HuH-7 (cell line): ENCODE measurements around the gene TMPRSS4.

Experiments
- DNase-seq: peaks from one replicate; pipeline ENCODE4 v3.0.0; 2011; ENCODE audit warnings: low spot score

The TMPRSS4 gene

DNA sequence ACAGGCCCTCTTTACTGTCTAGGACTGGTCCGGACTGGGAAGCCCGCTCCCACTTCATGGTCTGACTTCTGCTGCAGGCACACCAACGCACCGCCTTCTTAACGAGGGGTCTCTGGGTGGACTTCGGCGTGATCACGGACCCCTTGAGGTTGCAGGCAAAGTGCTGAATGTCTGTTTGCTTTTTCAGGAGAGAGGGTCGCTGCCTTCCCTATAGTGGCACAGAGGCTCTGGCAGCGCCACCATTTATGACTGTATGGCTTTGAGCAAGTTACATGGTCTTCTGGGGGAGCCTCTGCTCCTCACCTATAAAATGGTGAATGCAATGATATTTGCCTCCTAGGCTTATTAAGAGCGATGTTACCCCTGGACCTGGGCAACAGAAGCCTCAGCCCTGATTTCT lies 77.1 kb downstream of the TMPRSS4 start:
- no peak for DNase-seq

DNA sequence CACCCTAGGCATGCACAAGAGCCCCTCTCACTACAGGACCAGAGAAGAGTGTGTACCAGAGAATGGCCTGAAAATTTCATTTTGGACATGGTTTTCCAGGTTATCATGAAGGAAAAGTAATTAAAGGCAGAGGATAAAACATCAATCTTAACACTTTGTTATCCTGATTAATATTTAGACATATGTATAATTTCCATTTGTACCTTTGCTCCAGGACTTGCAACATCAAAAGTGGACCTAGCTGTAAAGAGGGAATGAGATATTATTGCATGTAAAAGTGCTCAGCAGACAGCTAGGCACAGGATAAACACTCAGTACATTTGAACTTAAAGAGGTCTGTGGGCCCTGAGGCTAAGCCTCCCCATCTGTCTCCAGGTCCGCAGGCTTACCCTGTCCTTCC lies 77.8 kb downstream of the TMPRSS4 start:
- DNase-seq: no peak

DNA sequence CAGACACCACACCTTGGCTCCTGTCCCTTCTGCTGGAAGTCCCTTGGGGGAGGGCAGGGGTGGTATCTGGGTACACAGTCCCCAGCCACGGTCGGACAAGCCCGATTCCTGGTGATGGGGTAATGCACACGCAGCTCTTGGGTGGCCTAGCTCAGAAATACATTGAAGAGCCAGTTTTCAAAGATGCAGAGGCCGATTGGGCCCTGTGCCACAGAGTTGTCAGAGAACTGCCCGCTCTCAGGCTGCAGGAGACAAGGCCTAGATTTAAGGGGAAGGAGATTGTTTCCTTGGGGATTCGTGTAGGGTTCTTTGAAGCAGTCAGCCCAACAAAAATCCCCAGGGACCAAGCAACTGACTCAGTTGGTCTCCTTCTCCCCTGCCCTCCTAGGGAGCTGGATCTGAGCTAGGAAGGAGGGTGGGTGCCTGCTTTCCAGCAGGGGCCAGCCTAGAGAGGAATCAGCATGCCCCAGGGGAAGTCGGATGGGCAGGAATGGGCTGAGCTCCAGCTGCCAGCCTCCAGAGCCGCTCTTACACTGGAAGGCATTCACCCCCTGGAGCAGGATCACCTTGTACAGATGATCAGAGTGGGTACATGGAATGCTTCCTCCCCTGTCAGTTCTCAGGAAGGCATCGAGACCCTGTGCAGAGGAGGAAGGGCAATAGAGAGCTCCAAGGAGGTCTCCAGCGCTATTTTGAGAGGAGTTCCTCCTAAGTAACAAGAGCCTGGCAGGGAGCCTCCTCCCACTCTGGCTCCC lies 79.1 kb downstream of the TMPRSS4 start:
- DNase-seq: no peak

DNA sequence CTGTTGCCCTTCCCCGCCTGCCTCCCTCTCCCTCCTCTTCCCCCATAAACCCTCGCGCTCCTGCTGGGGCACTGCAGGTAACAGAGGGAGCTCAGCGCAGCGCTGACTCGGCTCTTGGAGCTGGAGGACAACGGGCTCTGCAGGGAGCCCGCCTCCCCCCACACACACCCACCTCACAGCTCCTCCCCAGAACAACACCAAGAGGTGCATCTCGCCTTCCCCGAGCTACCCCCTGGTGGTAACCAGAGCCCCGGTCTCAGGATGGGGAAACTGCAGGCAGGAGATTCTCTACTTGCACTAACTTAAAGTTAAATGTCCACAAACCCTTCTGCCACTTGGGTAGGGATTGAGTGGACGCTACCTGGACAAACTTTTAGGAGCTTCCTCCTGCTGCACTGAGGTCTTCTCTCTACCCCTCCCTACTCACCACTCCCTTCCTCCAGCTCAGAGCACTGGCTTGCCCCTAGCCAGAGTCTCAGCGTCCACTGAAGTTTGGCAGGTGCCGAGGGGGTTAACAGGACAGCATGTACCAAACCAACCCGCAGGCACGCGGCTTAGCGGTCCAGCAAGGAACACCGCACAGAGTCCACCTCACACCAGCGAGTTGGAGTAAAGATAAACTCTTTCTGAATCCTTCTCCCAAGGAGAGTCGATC lies 79.8 kb downstream of the TMPRSS4 start:
- DNase-seq: peak; percentile 70

DNA sequence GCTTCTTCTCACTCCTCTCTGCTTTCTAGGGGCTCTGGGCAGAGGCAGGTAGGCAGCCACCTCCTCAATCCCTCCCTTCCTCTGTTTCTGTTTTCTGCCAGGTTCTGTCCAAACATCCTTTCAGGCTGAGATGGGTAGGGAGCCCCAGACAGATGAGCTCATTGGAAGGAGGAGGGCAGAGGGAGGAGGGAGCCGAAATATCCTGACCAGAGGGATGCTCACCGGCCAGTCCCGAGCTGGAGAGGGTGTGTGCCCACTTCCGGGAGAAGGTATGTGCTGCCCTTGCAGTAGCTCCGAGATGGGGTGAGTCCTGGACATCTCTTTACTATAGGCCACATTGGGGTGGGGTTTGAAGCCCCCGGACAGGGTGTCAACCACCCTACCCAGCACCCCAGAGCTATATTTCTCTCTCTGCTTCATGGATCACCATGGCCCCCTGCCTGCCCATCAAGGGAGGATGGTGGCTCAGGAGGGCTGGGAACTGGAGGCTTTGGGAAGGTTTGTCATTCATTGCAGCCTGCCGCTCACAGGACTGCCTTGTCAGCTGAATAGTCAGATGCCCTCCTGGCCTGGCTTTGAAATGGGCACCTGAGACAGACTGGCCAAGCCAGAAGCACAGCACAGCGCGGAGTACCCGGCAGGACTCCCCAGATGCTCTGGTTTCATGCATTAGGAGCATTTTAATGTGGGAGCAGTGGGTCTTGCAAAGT lies 80.5 kb downstream of the TMPRSS4 start:
- no peak for DNase-seq

DNA sequence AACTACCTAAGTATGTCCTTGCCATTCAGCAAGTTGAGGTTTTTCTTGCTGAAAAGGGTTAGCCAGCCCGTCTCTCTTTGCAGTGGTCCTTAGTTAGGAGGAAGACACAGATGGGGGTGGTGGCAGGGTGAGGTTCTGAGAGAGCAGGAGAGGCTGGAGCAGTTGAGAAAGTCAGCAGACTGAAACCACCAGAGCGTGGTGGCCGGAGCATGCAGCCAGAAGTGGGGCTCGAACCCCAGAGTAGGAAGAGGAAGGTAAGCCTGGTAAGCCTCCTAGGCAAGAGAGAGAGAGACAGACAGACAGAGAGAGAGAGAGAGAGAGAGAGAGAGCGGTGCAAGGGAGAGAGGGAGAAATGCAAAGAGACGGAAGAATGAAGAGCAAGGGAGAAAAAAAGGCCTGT lies 84.9 kb downstream of the TMPRSS4 start:
- DNase-seq: no peak

DNA sequence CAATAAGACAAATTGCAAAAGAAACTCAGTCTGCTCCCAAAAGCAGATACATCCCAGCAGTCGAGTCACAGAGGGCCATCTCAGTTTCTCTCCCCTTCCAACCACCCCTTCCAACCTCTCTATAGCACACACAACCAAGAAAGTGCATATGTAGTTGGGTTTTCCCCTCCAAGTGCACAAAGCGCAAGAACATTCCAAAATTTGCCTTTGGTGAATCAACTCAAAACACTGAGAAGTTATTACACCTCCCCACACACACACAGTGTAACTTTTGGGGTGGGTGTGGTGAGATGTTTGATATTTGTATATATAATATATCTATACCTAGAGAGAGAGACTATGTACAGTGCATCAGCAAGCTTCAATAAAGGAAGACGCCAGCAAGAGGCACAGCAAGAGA lies 86.0 kb downstream of the TMPRSS4 start:
- DNase-seq: no peak

DNA sequence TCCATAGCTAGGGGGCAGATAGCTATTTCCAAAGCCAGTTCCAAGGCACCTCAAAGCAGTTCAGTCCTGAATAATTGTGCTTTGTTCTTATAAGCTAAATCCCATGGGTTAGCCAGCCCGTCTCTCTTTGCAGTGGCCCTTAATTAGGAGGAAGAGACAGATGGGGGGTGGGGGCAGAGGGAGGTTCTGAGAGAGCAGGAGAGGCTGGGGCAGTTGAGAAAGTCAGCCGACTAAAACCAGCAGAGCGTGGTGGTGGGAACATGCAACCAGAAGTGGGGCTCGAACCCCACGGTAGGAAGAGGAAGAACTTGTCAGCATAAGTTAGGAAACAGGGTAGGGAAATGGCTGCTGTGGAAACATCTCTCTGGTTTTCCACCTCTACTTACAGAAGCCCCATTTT lies 86.6 kb downstream of the TMPRSS4 start:
- no peak for DNase-seq

DNA sequence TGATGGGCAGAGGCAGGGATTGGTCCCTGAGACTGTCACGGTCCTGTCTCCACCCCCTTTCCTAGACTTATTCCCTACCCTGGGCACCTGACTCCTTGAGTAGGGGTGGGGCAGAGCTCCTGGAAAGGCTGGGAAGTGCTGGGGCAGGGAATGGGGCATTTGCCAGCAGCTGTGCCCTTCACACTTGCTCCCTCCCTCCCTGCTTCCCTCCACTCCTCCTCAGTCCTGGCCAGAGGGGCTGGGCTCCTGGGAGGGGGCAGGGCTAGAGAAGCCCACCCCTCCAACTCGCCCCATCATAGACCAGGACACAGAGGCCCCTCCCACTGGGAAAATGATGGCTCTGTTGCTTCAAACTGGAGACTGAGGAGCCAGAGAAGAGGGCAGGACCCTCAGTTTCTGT lies 88.0 kb downstream of the TMPRSS4 start:
- DNase-seq: no peak

DNA sequence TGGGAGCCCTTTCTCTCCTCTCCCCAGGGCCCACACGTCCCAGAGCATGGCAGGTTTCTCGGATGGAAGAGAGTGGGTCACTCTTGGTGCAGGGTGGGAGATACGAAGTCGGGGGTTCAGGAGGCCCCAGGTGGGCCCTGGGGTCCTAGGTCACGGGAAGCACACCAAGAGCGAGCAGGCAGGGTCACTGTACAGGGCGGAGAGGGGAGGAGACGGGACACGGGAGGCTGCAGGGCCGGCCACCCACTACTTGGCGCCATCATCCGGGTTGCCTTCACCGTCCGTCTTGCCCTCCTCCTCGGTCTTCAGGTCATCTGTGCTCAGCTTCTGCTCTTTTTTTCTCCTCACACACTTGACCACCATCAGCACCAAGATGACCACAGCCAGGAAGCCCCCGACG lies 89.8 kb downstream of the TMPRSS4 start:
- DNase-seq: no peak

DNA sequence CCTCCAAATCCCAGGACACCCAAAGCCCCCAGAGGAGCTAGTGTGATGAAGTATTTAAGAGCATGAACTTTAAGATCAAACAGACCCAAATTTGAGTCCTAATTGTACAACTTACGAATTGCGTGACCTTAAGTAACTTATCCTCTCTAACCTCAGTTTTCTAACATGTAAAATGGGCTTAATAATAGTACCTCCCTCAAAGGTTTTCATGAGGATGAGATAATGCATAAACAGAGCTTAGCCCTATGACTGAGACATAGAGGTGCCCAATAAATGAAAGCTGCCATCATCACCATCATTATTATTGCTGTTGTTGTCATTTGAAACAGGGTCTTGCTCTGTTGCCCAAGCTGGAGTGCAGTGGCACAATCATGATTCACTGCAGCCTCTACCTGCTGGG lies 90.4 kb downstream of the TMPRSS4 start:
- DNase-seq: no peak

DNA sequence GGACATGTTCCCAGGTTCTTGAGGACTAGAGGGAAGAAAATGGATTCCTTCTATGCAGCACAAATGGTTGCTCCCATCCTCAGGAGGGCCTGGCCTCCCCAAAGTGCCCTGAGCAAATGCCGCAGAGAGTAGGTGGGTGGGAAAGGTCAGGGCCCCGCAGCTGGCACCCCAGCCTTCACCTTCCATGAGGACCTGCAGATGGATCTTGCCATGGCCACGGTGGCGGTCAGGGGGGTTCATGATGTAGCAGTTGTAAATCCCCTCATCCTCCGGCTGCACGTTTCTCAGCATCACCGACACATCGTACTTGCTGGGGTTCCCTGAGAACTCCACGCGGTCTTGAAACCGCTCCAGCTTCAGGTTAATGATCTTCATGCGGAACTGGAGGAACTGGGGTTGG lies 91.0 kb downstream of the TMPRSS4 start:
- DNase-seq: no peak

DNA sequence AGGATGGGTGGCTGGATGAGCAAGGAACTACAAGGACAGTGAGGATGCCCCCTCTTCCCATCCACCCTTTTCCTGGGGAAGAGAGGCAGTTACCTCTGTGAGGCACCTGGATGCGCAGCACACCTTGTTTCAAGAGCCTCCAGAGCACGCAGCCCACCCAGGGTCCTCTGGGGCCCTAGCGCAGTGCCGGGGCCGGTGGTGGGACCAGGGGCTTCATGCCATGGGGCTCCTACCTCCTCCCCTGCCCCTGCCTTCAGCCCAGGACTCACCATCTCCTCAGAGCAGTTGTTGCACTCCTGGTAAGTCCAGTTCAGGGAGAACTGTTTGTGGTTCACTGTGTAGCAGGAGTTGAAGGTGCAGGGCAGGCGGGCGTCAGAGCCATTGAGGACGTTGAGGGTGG lies 91.4 kb downstream of the TMPRSS4 start:
- no peak for DNase-seq

DNA sequence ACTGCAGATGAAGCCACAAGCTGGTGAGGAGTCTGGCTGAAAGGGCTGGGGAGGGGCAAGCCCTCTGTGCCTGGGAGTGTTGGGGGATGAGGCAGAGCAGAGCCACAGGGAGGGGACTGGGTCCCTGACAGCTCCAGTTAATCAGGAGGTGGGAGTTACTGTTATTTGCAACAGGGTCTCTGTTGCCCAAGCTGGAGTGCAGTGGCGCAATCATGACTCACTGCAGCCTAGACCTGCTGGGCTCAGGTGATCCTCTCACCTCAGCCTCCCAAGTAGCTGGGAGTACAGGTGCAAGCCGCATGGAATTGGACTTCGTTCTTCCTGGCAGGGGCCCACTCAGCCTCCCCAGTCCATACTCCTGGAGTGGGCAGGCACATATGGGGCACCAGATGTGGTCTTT lies 91.9 kb downstream of the TMPRSS4 start:
- no peak for DNase-seq

DNA sequence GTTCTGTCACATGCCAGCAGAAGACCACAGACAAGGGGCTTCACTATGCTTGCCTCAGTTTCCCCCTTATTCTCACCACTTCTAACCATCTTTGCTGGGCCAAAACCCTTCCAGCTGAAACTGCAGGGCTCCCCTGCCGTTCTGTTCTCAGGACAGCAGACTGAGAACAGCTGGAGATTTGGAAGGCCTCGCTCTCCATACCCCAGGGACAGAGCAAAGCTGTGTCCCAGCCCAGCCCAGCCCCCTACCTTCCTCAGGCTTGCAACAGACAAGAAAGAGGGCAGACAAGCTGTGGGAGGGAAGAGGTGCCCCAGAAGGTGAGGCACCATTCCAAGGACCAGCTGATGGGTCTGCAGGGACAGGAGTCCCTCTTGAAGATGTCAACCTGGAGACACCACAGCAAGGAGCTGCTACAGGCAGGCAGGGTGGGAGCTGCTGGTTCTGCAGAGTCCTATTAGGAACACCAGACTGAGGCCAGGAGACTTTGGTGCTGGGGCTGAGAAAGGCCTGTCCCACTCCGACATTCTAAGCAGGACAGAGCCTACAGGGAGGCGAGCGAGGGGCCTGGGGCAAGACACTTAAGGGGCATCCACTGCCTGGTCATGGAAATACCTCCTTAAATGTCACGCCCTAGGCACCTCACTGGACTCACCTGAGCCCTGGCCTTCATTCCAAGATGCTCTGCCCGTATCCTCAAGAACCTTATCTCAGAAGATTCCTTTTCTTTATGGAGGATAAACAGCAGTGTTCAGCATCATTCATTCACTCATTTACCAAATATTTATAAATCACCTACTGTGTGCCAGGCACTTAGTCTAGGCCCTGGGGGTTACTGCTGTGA lies 92.6 kb downstream of the TMPRSS4 start:
- no peak for DNase-seq

DNA sequence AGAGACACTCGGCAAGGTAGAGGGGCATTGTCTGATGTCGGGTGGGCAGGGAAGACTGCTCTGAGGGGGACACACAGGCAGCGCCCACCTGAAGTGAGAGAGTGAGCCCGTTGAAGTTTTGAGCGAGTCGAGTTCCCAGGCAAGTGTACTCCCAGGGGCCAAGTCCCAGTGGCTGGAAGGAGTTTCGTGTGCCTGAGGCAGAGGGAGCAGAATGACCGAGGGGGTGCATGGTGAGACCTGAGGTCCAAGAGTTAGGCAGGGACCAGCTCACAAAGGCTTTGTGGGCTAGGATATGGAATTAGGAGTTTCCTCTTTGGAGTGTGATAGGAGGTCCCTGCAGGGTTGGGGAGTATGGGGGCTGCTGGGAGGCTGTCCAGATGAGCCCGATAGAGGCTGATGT lies 93.4 kb downstream of the TMPRSS4 start:
- DNase-seq: no peak

DNA sequence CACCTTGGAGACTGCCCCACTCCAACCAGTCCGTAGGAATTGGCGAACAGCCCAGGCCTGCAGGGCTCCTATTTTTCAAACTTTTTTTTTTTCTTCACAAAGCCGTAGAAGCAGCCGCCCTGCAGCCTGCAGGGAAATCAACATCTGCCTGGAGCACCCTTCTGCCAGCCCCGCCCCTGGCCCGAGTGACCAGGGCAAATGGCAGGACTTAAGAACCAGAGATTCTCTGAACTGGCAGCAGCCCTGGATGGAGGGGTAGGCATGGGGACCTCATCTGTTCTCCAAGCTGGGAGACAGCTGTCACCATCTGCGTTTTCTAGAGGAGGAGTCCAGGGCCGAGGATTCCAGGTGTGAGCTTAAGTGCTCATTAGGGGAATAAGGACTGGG lies 94.0 kb downstream of the TMPRSS4 start:
- no peak for DNase-seq
